Fibroblast of lung (primary cell): Measurements from ENCODE around the gene PIK3CA. TPM values are rescaled to one million over a fixed set of nuclear protein-coding genes. Genes with fewer than 3 reads are reported as not detected.

Experiments used
- DNase-seq, 2 donors: peaks; one replicate each; pipeline versions ENCODE4 v3.0.0 to v3.0.0-alpha.2; 2010; ENCODE audit warnings: low read depth in 2 of 2
- H2AFZ ChIP-seq: 2 replicates; pipeline ENCODE4 v1.5.1; 2012; ENCODE audit warnings: low read length, control low read depth, inconsistent platforms
- H3K27ac ChIP-seq: 2 replicates; pipeline ENCODE4 v1.5.1; 2011; ENCODE audit warnings: low read length, control low read depth; ENCODE audit not compliant: insufficient read depth
- H3K27me3 ChIP-seq: 2 replicates; pipeline ENCODE4 v1.5.1; 2011; ENCODE audit warnings: mild to moderate bottlenecking, low read length; ENCODE audit not compliant: control insufficient read depth, insufficient read depth
- H3K36me3 ChIP-seq: 2 replicates; pipeline ENCODE4 v1.5.1; 2011; ENCODE audit warnings: low read length; ENCODE audit not compliant: control insufficient read depth, insufficient read depth
- H3K4me1 ChIP-seq: 2 replicates; pipeline ENCODE4 v1.5.1; 2011; ENCODE audit warnings: low read length; ENCODE audit not compliant: control insufficient read depth, insufficient read depth; ENCODE audit errors: extremely low read depth
- H3K4me2 ChIP-seq: 2 replicates; pipeline ENCODE4 v1.5.1; 2011; ENCODE audit warnings: low read length, control low read depth; ENCODE audit not compliant: insufficient read depth; ENCODE audit errors: extremely low read depth
- H3K4me3 ChIP-seq, 4 experiments: fragments of 200-600 bp in 1 of 4; sonication (generic) in 1 of 4; replicated peaks in 1 of 4; 2 replicates each; pipeline ENCODE4 v1.5.1; 2011 to 2016; ENCODE audit warnings: low read length in 4 of 4, low read depth in 3 of 4, mild to moderate bottlenecking in 3 of 4, control low read depth in 2 of 4, inconsistent platforms in 1 of 4, mixed read lengths in 1 of 4; ENCODE audit not compliant: insufficient read depth in 1 of 4; ENCODE audit errors: control extremely low read depth in 1 of 4
- H3K79me2 ChIP-seq: 2 replicates; pipeline ENCODE4 v1.5.1; 2012; ENCODE audit warnings: mild to moderate bottlenecking, low read length, inconsistent platforms; ENCODE audit not compliant: control insufficient read depth, insufficient read depth
- H3K9ac ChIP-seq: 2 replicates; pipeline ENCODE4 v1.5.1; 2011; ENCODE audit warnings: mild to moderate bottlenecking, low read length, control low read depth; ENCODE audit not compliant: insufficient read depth
- H3K9me3 ChIP-seq: 2 replicates; pipeline ENCODE4 v1.5.1; 2012; ENCODE audit warnings: low read depth, low read length; ENCODE audit not compliant: control insufficient read depth, insufficient read depth
- H4K20me1 ChIP-seq: 2 replicates; pipeline ENCODE4 v1.5.1; 2011; ENCODE audit warnings: low read length; ENCODE audit not compliant: control insufficient read depth, insufficient read depth; ENCODE audit errors: extremely low read depth
- EZH2 ChIP-seq: IDR thresholded peaks from 2 replicates; pipeline ENCODE4 v1.5.1; 2012; ENCODE audit warnings: low read length, control low read depth, mild to moderate bottlenecking; ENCODE audit errors: missing control alignments
- polyA plus RNA-seq, 2 donors: library from polyadenylated mRNA; depleted of rRNA in 1 of 2; stranded (reverse) in 1 of 2; unstranded in 1 of 2; fragments of >200 nt; gene quantifications; 2 replicates each; pipeline ENCODE4 v1.2.1, GENCODE V29; 2011 to 2012; ENCODE audit warnings: missing spikeins in 1 of 2
- total RNA-seq: library from RNA; depleted of rRNA; stranded (reverse); fragments of >200 nt; gene quantifications from 2 replicates; pipeline ENCODE4 v1.2.1, GENCODE V29; 2014
- TF ChIP-seq, protein P1 (sequence below), 2 donors: IDR thresholded peaks in 1 of 2; conservative IDR thresholded peaks in 1 of 2; 1 replicate in 1 of 2; 2 replicates in 1 of 2; pipeline ENCODE4 v1.5.1; 2011 to 2012; ENCODE audit warnings: low read length in 2 of 2, control low read depth in 1 of 2, inconsistent platforms in 1 of 2, low read depth in 1 of 2, mild to moderate bottlenecking in 1 of 2

PIK3CA gene
- total and polyA plus RNA-seq, 2 donors (not counting 1 experiment from before 2014, with no cell fraction given): 20.8 to 28.9 TPM

- H3K27ac ChIP-seq: no peak overlapping the region
- H3K9me3 ChIP-seq: no peaks in the 10 kb centered on the region
- H3K27me3 ChIP-seq: no peaks in the 10 kb centered on the region
- no peak overlapping the region for H3K9ac ChIP-seq
- H3K79me2 ChIP-seq: peaks cover 8% of the 10 kb centered on the region
- H4K20me1 ChIP-seq: no peaks in the 10 kb centered on the region
- peaks cover 4% of the 10 kb centered on the region for H3K4me1 ChIP-seq
- H3K4me3 ChIP-seq: no peak overlapping the region
- TF ChIP-seq, protein P1, sequence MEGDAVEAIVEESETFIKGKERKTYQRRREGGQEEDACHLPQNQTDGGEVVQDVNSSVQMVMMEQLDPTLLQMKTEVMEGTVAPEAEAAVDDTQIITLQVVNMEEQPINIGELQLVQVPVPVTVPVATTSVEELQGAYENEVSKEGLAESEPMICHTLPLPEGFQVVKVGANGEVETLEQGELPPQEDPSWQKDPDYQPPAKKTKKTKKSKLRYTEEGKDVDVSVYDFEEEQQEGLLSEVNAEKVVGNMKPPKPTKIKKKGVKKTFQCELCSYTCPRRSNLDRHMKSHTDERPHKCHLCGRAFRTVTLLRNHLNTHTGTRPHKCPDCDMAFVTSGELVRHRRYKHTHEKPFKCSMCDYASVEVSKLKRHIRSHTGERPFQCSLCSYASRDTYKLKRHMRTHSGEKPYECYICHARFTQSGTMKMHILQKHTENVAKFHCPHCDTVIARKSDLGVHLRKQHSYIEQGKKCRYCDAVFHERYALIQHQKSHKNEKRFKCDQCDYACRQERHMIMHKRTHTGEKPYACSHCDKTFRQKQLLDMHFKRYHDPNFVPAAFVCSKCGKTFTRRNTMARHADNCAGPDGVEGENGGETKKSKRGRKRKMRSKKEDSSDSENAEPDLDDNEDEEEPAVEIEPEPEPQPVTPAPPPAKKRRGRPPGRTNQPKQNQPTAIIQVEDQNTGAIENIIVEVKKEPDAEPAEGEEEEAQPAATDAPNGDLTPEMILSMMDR (conservative IDR thresholded peaks at IDR 0.05 in 1 of 2, IDR thresholded peaks at IDR 0.05 in 1 of 2; ENCODE audit: low read depth in 1 of 2, low read length in 2 of 2): no peak
- TF ChIP-seq EZH2: no peak
- no peaks in the 10 kb centered on the region for H3K36me3 ChIP-seq
- H2AFZ ChIP-seq: no peak overlapping the region
- H3K4me2 ChIP-seq: no peak overlapping the region
- no peak for DNase-seq
Observed at GRCh38 chr3:179190581-179190980, 42.4 kb downstream of the PIK3CA start.

- no peak overlapping the region for H3K4me2 ChIP-seq
- no peak overlapping the region for H3K9ac ChIP-seq
- no peak overlapping the region for H2AFZ ChIP-seq
- DNase-seq: no peak
- H4K20me1 ChIP-seq: no peaks in the 10 kb centered on the region
- H3K36me3 ChIP-seq: no peaks in the 10 kb centered on the region
- no peaks in the 10 kb centered on the region for H3K9me3 ChIP-seq
- H3K27ac ChIP-seq: no peak overlapping the region
- TF ChIP-seq EZH2: no peak
- TF ChIP-seq, protein P1 (conservative IDR thresholded peaks at IDR 0.05 in 1 of 2, IDR thresholded peaks at IDR 0.05 in 1 of 2; ENCODE audit: low read depth in 1 of 2, low read length in 2 of 2): no peak
- no peaks in the 10 kb centered on the region for H3K27me3 ChIP-seq
- peaks cover 9% of the 10 kb centered on the region for H3K4me1 ChIP-seq
- H3K4me3 ChIP-seq: no peak overlapping the region
- H3K79me2 ChIP-seq: peaks cover 14% of the 10 kb centered on the region
Observed at GRCh38 chr3:179192542-179192941, 44.4 kb downstream of the PIK3CA start.

GRCh38 chr3:179194931-179195330 lies 46.8 kb downstream of the PIK3CA start:
- Histone ChIP-seq H3K9ac (no peak overlapping the region), H3K4me2 (no peak overlapping the region), H3K9me3 (no peaks in the 10 kb centered on the region), H3K36me3 (no peaks in the 10 kb centered on the region), H3K27ac (no peak overlapping the region), H3K4me1 (peaks cover 6% of the 10 kb centered on the region), H2AFZ (no peak overlapping the region), H3K79me2 (peaks cover 10% of the 10 kb centered on the region), H4K20me1 (no peaks in the 10 kb centered on the region), H3K27me3 (no peaks in the 10 kb centered on the region), H3K4me3 (no peak overlapping the region)
- DNase-seq: peak in 1 of 2 donors; percentile 36
- TF ChIP-seq, protein P1 (conservative IDR thresholded peaks at IDR 0.05 in 1 of 2, IDR thresholded peaks at IDR 0.05 in 1 of 2; ENCODE audit: low read depth in 1 of 2, low read length in 2 of 2): no peak
- no peak for TF ChIP-seq EZH2
